HFF-Myc (cell line): ENCODE results near the gene SPANXB1.
"Not testable (repeated sequence)": the region's sequence is repeated elsewhere in the genome, so short reads cannot be mapped to it uniquely, and the experiment has no call there.

Source experiments
- DNase-seq: peaks from one replicate; pipeline ENCODE4 v3.0.0-alpha.2; 2011; ENCODE audit warnings: low read depth; ENCODE audit errors: extremely low read depth
- H3K4me3 ChIP-seq: replicated peaks from 2 replicates; pipeline ENCODE4 v1.5.1; 2011; ENCODE audit warnings: low read depth, mild to moderate bottlenecking, control low read depth, low read length
- CTCF ChIP-seq: IDR thresholded peaks from 2 replicates; pipeline ENCODE4 v1.5.1; 2012; ENCODE audit warnings: mild to moderate bottlenecking, low read depth, low read length, control low read depth; ENCODE audit errors: missing control alignments

The SPANXB1 gene

GRCh38 chrX:141002568-141002967, at the start of gene SPANXB1:
TSS of gene SPANXB1 (plus strand) at chrX:141002594. CDS start at chrX:141002694, 100 bp downstream.
- DNase-seq, H3K4me3 ChIP-seq: not testable (repeated sequence)

GRCh38 chrX:140967036-140967435, 35.4 kb upstream of the SPANXB1 start:
- no peak for DNase-seq
- no peak overlapping the region for H3K4me3 ChIP-seq
- no peak for TF ChIP-seq CTCF

- peak; percentile 3 for DNase-seq
- no peak for TF ChIP-seq CTCF
- no peak overlapping the region for H3K4me3 ChIP-seq
Observed at GRCh38 chrX:140971099-140971795, 31.1 kb upstream of the SPANXB1 start.

GRCh38 chrX:140975472-140975871, 26.9 kb upstream of the SPANXB1 start:
- no peak for DNase-seq
- TF ChIP-seq CTCF: no peak
- no peak overlapping the region for H3K4me3 ChIP-seq

GRCh38 chrX:140980271-140980670, 22.1 kb upstream of the SPANXB1 start:
- DNase-seq: no peak
- no peak overlapping the region for H3K4me3 ChIP-seq
- TF ChIP-seq CTCF: no peak

- no peak overlapping the region for H3K4me3 ChIP-seq
- no peak for TF ChIP-seq CTCF
- no peak for DNase-seq
Observed at GRCh38 chrX:140983730-140984129, 18.7 kb upstream of the SPANXB1 start.

GRCh38 chrX:141005243-141005642, 2.8 kb downstream of the SPANXB1 start:
- not testable (repeated sequence) for DNase-seq, H3K4me3 ChIP-seq

- not testable (repeated sequence) for DNase-seq, H3K4me3 ChIP-seq
Observed at GRCh38 chrX:141044246-141044645, 41.9 kb downstream of the SPANXB1 start.

- H3K4me3 ChIP-seq: not testable (repeated sequence)
Observed at GRCh38 chrX:141049878-141050277, 47.5 kb downstream of the SPANXB1 start.

GRCh38 chrX:141052098-141052497, 49.7 kb downstream of the SPANXB1 start:
- not testable (repeated sequence) for H3K4me3 ChIP-seq, DNase-seq

More at GRCh38 chrX:141049878-141050277, 47.5 kb downstream of the SPANXB1 start:
- DNase-seq: not testable (repeated sequence)
